DND-41 (cell line): ENCODE data around the gene SH3RF3.

Experiments used
- EZH2 ChIP-seq: IDR thresholded peaks from 3 replicates; pipeline ENCODE4 v1.6.1; 2012; ENCODE audit warnings: borderline replicate concordance, low read depth, mild to moderate bottlenecking, moderate library complexity, low read length, inconsistent platforms; ENCODE audit not compliant: severe bottlenecking
- TF ChIP-seq, protein P1 (sequence below): IDR thresholded peaks from 2 replicates; pipeline ENCODE4 v1.5.1; 2012; ENCODE audit warnings: borderline replicate concordance, low read length, moderate library complexity, mild to moderate bottlenecking; ENCODE audit not compliant: poor library complexity, severe bottlenecking; ENCODE audit errors: extremely low read depth

DNA sequence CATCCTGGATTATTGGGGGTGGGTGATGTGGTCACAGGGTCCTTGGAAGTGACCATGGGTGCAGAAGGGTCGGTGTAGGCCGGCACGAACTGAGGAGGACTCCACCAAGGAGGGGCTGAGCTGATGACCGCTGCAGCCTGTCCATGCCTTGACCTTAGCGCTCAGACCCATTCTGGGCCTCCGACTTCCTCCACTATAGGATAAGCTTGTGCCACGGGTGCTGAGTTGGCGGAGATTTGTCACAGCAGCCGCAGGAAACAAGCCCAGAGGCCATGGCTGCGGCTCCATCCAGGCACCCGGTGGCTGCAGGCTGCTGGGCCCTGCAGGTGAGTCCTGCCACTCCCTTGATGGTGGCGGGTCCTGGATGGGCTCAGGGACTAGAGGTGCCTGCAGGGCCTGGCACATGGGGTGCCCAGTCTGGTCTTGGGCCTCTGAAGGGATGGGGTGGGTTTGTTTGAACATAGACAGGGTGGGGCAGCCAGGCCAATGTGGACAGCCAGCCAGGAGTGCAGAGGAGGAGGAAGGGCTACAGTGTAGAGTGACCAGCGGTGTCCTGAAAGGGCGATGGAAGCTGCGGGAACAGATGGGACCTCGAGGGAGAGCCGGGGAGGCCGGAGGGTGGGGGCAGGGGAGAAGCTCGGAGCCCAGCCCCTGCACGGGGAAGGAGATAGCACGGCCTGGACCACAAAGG is 400.0 kb downstream of the SH3RF3 start:
- TF ChIP-seq, protein P1, sequence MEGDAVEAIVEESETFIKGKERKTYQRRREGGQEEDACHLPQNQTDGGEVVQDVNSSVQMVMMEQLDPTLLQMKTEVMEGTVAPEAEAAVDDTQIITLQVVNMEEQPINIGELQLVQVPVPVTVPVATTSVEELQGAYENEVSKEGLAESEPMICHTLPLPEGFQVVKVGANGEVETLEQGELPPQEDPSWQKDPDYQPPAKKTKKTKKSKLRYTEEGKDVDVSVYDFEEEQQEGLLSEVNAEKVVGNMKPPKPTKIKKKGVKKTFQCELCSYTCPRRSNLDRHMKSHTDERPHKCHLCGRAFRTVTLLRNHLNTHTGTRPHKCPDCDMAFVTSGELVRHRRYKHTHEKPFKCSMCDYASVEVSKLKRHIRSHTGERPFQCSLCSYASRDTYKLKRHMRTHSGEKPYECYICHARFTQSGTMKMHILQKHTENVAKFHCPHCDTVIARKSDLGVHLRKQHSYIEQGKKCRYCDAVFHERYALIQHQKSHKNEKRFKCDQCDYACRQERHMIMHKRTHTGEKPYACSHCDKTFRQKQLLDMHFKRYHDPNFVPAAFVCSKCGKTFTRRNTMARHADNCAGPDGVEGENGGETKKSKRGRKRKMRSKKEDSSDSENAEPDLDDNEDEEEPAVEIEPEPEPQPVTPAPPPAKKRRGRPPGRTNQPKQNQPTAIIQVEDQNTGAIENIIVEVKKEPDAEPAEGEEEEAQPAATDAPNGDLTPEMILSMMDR, result no peak
- no peak for TF ChIP-seq EZH2
